Cardiac muscle cell (in vitro differentiated cells and primary cell): Measurements from ENCODE around the gene TBK1. TPM values are rescaled to one million over a fixed set of nuclear protein-coding genes. Genes with fewer than 3 reads are reported as not detected.
A peak's percentile ranks its signal among the peaks of the same experiment; 100 is the strongest.

Experiments
- DNase-seq, 2 donors: peaks; one replicate each; pipeline versions ENCODE4 v3.0.0 to v3.0.0-alpha.2; 2010 to 2017; ENCODE audit warnings: low read depth in 1 of 2, low spot score in 1 of 2
- H3K27ac ChIP-seq: fragments of 200-600 bp; sonication (generic); 2 replicates; pipeline ENCODE4 v1.5.1; 2016
- H3K27me3 ChIP-seq: fragments of 200-600 bp; sonication (generic); 2 replicates; pipeline ENCODE4 v1.6.0; 2016; ENCODE audit warnings: control low read depth
- H3K36me3 ChIP-seq: fragments of 200-600 bp; sonication (generic); 2 replicates; pipeline ENCODE4 v1.5.1; 2016; ENCODE audit warnings: control low read depth
- H3K4me1 ChIP-seq: fragments of 200-600 bp; sonication (generic); 2 replicates; pipeline ENCODE4 v1.8.1; 2017; ENCODE audit warnings: low read depth, mild to moderate bottlenecking, mixed run types
- H3K4me3 ChIP-seq: fragments of 200-600 bp; sonication (generic); 2 replicates; pipeline ENCODE4 v1.5.1; 2016; ENCODE audit warnings: mild to moderate bottlenecking
- H3K9me3 ChIP-seq: fragments of 200-600 bp; sonication (generic); 2 replicates; pipeline ENCODE4 v1.5.1; 2017; ENCODE audit warnings: low read depth, mild to moderate bottlenecking, control low read depth
- polyA plus RNA-seq: library from polyadenylated mRNA; unstranded; fragments of >200 nt; fragmentation: Nextera tagmentation; extraction: Ambion mirVana; gene quantifications from 2 replicates; pipeline ENCODE4 v1.2.1, GENCODE V29; 2016
- total RNA-seq: library from RNA; depleted of rRNA; stranded (reverse); fragments of >200 nt; gene quantifications from 2 replicates; pipeline ENCODE4 v1.2.3, GENCODE V29; 2016
- TF ChIP-seq, protein P1 (sequence below): IDR thresholded peaks from 2 replicates; pipeline ENCODE4 v1.5.1; 2012; ENCODE audit warnings: low read depth, mild to moderate bottlenecking, low read length

TBK1 gene
- total and polyA plus RNA-seq, 2 experiments from 2014 or later, result 9.0 to 15.0 TPM

DNA sequence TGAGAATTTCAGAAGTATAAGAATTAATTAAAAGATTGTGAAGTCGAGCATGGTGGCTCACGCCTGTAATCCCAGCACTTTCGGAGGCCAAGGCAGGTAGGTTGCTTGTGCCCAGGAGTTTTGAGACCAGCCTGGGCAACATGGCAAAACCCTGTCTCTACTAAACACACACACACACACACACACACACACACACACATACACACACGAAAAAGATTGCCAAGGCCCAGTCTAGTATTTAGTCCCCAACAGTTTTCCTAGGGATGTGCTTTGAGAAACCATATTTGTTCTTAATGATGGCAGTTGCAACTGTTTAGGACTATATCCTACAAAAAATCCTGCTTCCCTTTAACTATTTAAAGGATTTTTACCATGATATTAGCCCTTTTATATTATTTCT is 6.0 kb downstream of the TBK1 start:
- H3K9me3 ChIP-seq, result no peaks in the 10 kb centered on the region
- H3K27ac ChIP-seq, result no peak overlapping the region
- peaks cover 4% of the 10 kb centered on the region for H3K4me1 ChIP-seq
- TF ChIP-seq, protein P1, sequence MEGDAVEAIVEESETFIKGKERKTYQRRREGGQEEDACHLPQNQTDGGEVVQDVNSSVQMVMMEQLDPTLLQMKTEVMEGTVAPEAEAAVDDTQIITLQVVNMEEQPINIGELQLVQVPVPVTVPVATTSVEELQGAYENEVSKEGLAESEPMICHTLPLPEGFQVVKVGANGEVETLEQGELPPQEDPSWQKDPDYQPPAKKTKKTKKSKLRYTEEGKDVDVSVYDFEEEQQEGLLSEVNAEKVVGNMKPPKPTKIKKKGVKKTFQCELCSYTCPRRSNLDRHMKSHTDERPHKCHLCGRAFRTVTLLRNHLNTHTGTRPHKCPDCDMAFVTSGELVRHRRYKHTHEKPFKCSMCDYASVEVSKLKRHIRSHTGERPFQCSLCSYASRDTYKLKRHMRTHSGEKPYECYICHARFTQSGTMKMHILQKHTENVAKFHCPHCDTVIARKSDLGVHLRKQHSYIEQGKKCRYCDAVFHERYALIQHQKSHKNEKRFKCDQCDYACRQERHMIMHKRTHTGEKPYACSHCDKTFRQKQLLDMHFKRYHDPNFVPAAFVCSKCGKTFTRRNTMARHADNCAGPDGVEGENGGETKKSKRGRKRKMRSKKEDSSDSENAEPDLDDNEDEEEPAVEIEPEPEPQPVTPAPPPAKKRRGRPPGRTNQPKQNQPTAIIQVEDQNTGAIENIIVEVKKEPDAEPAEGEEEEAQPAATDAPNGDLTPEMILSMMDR, result no peak
- no peaks in the 10 kb centered on the region for H3K36me3 ChIP-seq
- no peak for DNase-seq
- no peak overlapping the region for H3K4me3 ChIP-seq
- no peaks in the 10 kb centered on the region for H3K27me3 ChIP-seq

DNA sequence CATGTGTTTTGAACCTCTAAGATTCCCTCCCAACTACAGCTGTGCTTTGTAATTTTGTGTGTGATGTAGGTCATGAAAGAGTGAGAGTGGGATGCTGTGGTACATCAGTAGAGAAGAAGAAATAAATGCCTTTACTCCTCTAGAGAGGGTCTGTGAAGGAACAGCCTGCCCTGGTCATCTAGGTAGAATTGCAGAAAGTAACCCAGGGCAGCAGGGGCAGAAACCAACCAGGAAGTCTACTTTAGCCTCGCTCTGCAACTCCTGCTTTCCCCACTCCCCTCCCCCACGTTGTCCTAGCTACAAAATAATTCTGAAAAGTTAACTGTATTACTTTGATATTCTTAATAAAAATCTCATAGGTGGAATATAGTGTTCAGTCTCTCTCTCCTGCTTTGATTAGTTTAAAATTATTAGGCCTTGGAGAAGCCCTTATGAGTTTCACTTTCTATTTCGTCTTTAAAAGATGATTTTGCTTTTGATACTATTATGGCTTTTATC is 7.5 kb downstream of the TBK1 start:
- Histone ChIP-seq H3K27ac (peak overlapping the region; percentile 14), H3K27me3 (no peaks in the 10 kb centered on the region), H3K9me3 (no peaks in the 10 kb centered on the region), H3K4me1 (peaks cover 4% of the 10 kb centered on the region), H3K4me3 (no peak overlapping the region), H3K36me3 (peaks cover 6% of the 10 kb centered on the region)
- TF ChIP-seq, protein P1, result no peak
- DNase-seq, result no peak

GRCh38 chr12:64461634-64462414 is 9.9 kb downstream of the TBK1 start:
- Histone ChIP-seq H3K36me3 (peaks cover 10% of the 10 kb centered on the region), H3K27ac (no peak overlapping the region), H3K9me3 (no peaks in the 10 kb centered on the region), H3K4me1 (peaks cover 2% of the 10 kb centered on the region), H3K4me3 (no peak overlapping the region), H3K27me3 (no peaks in the 10 kb centered on the region)
- DNase-seq, result peak in 1 of 2 donors; percentile 90
- TF ChIP-seq, protein P1, result no peak

GRCh38 chr12:64466178-64466577 is 14.3 kb downstream of the TBK1 start:
- no peak for DNase-seq
- Histone ChIP-seq H3K27ac (no peak overlapping the region), H3K9me3 (no peaks in the 10 kb centered on the region), H3K4me3 (no peak overlapping the region), H3K4me1 (no peaks in the 10 kb centered on the region), H3K27me3 (no peaks in the 10 kb centered on the region), H3K36me3 (peaks cover 18% of the 10 kb centered on the region)
- TF ChIP-seq, protein P1, result no peak

DNA sequence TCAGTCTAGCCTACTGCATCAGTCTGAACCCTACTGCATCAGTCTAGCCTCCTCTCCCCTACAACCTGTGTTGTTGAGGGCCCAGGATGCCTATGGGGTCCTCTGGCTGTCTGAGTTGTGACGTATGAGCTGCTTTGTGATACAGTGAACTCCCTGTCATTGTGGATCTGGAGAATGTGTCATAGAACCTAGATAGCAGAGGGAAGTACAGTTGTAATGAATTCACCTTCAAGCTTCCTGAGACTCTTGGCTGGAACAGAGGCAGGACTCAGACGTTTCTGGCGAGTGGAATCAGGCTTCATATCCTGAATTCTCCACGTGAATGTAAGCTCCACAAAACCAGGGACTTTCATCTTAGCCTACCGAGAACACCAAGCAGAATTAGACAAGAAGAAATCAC is 17.0 kb downstream of the TBK1 start:
- Histone ChIP-seq H3K4me1 (no peaks in the 10 kb centered on the region), H3K36me3 (peaks cover 22% of the 10 kb centered on the region), H3K27ac (peak overlapping the region; percentile 44), H3K27me3 (no peaks in the 10 kb centered on the region), H3K9me3 (no peaks in the 10 kb centered on the region), H3K4me3 (no peak overlapping the region)
- DNase-seq, result peak in 1 of 2 donors; percentile 17
- TF ChIP-seq, protein P1, result no peak
